Keratinocyte (primary cell): ENCODE data around the gene UBQLN1. TPM values are rescaled to one million over a fixed set of nuclear protein-coding genes. Genes with fewer than 3 reads are reported as not detected.

ENCODE experiments used
- DNase-seq: peaks from one replicate; pipeline ENCODE4 v3.0.0-alpha.2; 2011; ENCODE audit warnings: low read depth, missing footprints, low spot score
- FAIRE-seq: peaks from 2 replicates; lab custom pipeline; 2011; peaks lifted over from hg19 to GRCh38; lab: Jason Lieb, UNC
- H2AFZ ChIP-seq: 2 replicates; pipeline ENCODE4 v1.6.0; 2012; ENCODE audit warnings: low read length, control low read depth, inconsistent platforms; ENCODE audit not compliant: control insufficient read depth
- H3K27ac ChIP-seq: 2 replicates; pipeline ENCODE4 v1.5.1; 2011; ENCODE audit warnings: low read length; ENCODE audit not compliant: control insufficient read depth, insufficient read depth
- H3K27me3 ChIP-seq: 3 replicates; pipeline ENCODE4 v1.6.0; 2011; ENCODE audit warnings: low read length; ENCODE audit not compliant: control insufficient read depth, insufficient read depth; ENCODE audit errors: extremely low read depth
- H3K36me3 ChIP-seq, 2 experiments: 2 replicates in 1 of 2; 3 replicates in 1 of 2; pipeline ENCODE4 v1.5.1; 2011; ENCODE audit warnings: low read length in 2 of 2, mild to moderate bottlenecking in 1 of 2; ENCODE audit not compliant: control insufficient read depth in 2 of 2, insufficient read depth in 2 of 2; ENCODE audit errors: extremely low read depth in 1 of 2
- H3K4me1 ChIP-seq: 3 replicates; pipeline ENCODE4 v1.5.1; 2011; ENCODE audit warnings: low read length; ENCODE audit not compliant: control insufficient read depth, insufficient read depth; ENCODE audit errors: extremely low read depth
- H3K4me2 ChIP-seq: 3 replicates; pipeline ENCODE4 v1.6.0; 2011; ENCODE audit warnings: low read depth, low read length; ENCODE audit not compliant: control insufficient read depth, insufficient read depth; ENCODE audit errors: extremely low read depth
- H3K4me3 ChIP-seq, 3 experiments: fragments of 200-600 bp in 1 of 3; sonication (generic) in 1 of 3; 2 replicates in 2 of 3; 3 replicates in 1 of 3; pipeline ENCODE4 v1.5.1; 2011 to 2016; ENCODE audit warnings: low read length in 3 of 3, mild to moderate bottlenecking in 3 of 3, control low read depth in 2 of 3, inconsistent platforms in 1 of 3, low read depth in 1 of 3, mixed read lengths in 1 of 3, mixed run types in 1 of 3, moderate library complexity in 1 of 3; ENCODE audit not compliant: control insufficient read depth in 2 of 3, insufficient read depth in 2 of 3; ENCODE audit errors: extremely low read depth in 1 of 3
- H3K79me2 ChIP-seq: 2 replicates; pipeline ENCODE4 v1.6.0; 2012; ENCODE audit warnings: low read length; ENCODE audit not compliant: control insufficient read depth, insufficient read depth
- H3K9ac ChIP-seq: 3 replicates; pipeline ENCODE4 v1.6.0; 2011; ENCODE audit warnings: low read length; ENCODE audit not compliant: control insufficient read depth, insufficient read depth; ENCODE audit errors: extremely low read depth
- H3K9me1 ChIP-seq: 3 replicates; pipeline ENCODE4 v1.6.0; 2011; ENCODE audit warnings: low read length; ENCODE audit not compliant: control insufficient read depth, insufficient read depth; ENCODE audit errors: extremely low read depth
- H3K9me3 ChIP-seq: 2 replicates; pipeline ENCODE4 v1.5.1; 2012; ENCODE audit warnings: low read depth, low read length; ENCODE audit not compliant: control insufficient read depth
- H4K20me1 ChIP-seq: 3 replicates; pipeline ENCODE4 v1.6.0; 2011; ENCODE audit warnings: low read length; ENCODE audit not compliant: control insufficient read depth, insufficient read depth; ENCODE audit errors: extremely low read depth
- EZH2 ChIP-seq: IDR thresholded peaks from one replicate; pipeline ENCODE4 v1.6.1; 2012; ENCODE audit warnings: inconsistent platforms, mild to moderate bottlenecking, low read length, moderate library complexity
- dilution Hi-C: fragments of 300-500 bp; cut with MboI; formaldehyde crosslinking; loops from one replicate; pipeline ENCODE4 v1.7.0; 2020; ENCODE audit warnings: low sequenced_read_pairs; ENCODE audit not compliant: extremely low pct_ligation_motif_present
- polyA plus RNA-seq, 5 experiments: library from polyadenylated mRNA; depleted of rRNA in 3 of 5; stranded (reverse) in 3 of 5; stranded (forward) in 1 of 5; unstranded in 1 of 5; fragments of >200 nt; gene quantifications; 1 replicate in 1 of 5; 2 replicates in 3 of 5; 3 replicates in 1 of 5; pipeline versions ENCODE4 v1.2.1 to v1.2.3, GENCODE V29; 2011 to 2012; ENCODE audit warnings: missing spikeins in 2 of 5, low read depth in 1 of 5, low replicate concordance in 1 of 5
- TF ChIP-seq, protein P1 (sequence below), 3 experiments: IDR thresholded peaks in 1 of 3; conservative IDR thresholded peaks in 1 of 3; optimal IDR thresholded peaks in 1 of 3; 2 replicates in 2 of 3; 3 replicates in 1 of 3; pipeline versions ENCODE3 to v1.5.1; 2011; ENCODE audit warnings: low read length in 3 of 3, mild to moderate bottlenecking in 3 of 3, moderate library complexity in 2 of 3, control low read depth in 1 of 3, inconsistent platforms in 1 of 3; ENCODE audit not compliant: insufficient read depth in 2 of 3; ENCODE audit errors: extremely low read depth in 1 of 3

The UBQLN1 gene
- polyA plus RNA-seq, 1 donor (not counting 4 experiments of a cell fraction or from before 2014, with no cell fraction given): 145 TPM

- Histone ChIP-seq H3K79me2 (no peaks in the 10 kb centered on the region), H4K20me1 (no peaks in the 10 kb centered on the region), H3K27me3 (no peaks in the 10 kb centered on the region), H3K36me3 (peaks cover 0 to under 1% of the 10 kb centered on the region in 2 experiments), H3K4me1 (peaks cover 5% of the 10 kb centered on the region), H3K9me3 (no peaks in the 10 kb centered on the region), H3K4me2 (peak within 1 kb of the TSS; percentile 72), H3K4me3 (peak within 1 kb of the TSS; percentile 74 to 88 (median 81)), H3K27ac (peak within 1 kb of the TSS; percentile 61), H3K9ac (peak within 1 kb of the TSS; percentile 82), H3K9me1 (no peaks in the 10 kb centered on the region), H2AFZ (peak within 1 kb of the TSS; percentile 86)
- no peak for TF ChIP-seq EZH2
- TF ChIP-seq, protein P1, sequence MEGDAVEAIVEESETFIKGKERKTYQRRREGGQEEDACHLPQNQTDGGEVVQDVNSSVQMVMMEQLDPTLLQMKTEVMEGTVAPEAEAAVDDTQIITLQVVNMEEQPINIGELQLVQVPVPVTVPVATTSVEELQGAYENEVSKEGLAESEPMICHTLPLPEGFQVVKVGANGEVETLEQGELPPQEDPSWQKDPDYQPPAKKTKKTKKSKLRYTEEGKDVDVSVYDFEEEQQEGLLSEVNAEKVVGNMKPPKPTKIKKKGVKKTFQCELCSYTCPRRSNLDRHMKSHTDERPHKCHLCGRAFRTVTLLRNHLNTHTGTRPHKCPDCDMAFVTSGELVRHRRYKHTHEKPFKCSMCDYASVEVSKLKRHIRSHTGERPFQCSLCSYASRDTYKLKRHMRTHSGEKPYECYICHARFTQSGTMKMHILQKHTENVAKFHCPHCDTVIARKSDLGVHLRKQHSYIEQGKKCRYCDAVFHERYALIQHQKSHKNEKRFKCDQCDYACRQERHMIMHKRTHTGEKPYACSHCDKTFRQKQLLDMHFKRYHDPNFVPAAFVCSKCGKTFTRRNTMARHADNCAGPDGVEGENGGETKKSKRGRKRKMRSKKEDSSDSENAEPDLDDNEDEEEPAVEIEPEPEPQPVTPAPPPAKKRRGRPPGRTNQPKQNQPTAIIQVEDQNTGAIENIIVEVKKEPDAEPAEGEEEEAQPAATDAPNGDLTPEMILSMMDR (optimal IDR thresholded peaks at IDR 0.05 in 1 of 3, IDR thresholded peaks at IDR 0.05 in 1 of 3, conservative IDR thresholded peaks at IDR 0.05 in 1 of 3; ENCODE audit: extremely low read depth in 1 of 3, insufficient read depth in 2 of 3, low read length in 3 of 3): no peak
- DNase-seq (peak; percentile 11), FAIRE-seq (no peak)
- dilution Hi-C loops: no loop called here
Measured at GRCh38 chr9:83622939-83623678, 84.6 kb downstream of the UBQLN1 start, which contains the start of gene IDNK. Gene IDNK (plus strand): TSS chr9:83623143. CDS start chr9:83623172, 29 bp downstream.

DNA sequence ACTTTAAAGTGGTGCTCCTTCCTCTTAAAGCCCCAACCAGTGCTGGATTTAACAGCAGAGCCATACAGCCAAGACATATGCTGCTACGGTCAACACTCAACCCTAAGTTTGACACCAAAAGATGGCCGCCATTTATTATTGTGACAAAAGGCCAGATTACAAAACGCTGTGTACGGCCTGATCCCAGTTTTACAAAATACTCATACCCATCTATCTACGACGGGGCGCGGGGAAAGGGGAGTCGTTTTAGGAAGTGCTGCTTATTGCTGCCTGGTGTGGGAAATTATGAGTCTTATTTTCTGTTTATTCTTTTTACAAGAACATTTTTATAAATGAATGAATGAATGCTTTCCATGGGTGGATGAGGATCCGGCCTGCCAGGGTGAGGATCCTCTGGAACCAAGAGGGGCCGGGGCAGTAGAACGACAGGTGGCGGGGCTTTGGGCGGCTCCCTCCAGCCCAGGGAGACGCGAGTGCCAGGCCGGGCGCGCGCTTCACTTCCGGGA lies 85.3 kb downstream of the UBQLN1 start:
- no peak for FAIRE-seq
- Histone ChIP-seq H3K4me2 (peak overlapping the region; percentile 72), H3K4me1 (peaks cover 5% of the 10 kb centered on the region), H3K79me2 (no peaks in the 10 kb centered on the region), H4K20me1 (no peaks in the 10 kb centered on the region), H3K27me3 (no peaks in the 10 kb centered on the region), H3K4me3 (peak overlapping the region; percentile 74 to 88 (median 81)), H3K9me1 (no peaks in the 10 kb centered on the region), H3K27ac (peak overlapping the region; percentile 7), H3K9ac (peak overlapping the region; percentile 82), H3K9me3 (no peaks in the 10 kb centered on the region), H3K36me3 (no peaks in the 10 kb centered on the region), H2AFZ (peak overlapping the region; percentile 86)
- dilution Hi-C loops: no loop called here
- DNase-seq: no peak
- no peak for TF ChIP-seq EZH2
- TF ChIP-seq, protein P1 (optimal IDR thresholded peaks at IDR 0.05 in 1 of 3, IDR thresholded peaks at IDR 0.05 in 1 of 3, conservative IDR thresholded peaks at IDR 0.05 in 1 of 3; ENCODE audit: extremely low read depth in 1 of 3, insufficient read depth in 2 of 3, low read length in 3 of 3): no peak
